Body of pancreas (tissue), 4 donors: ENCODE measurements around the gene CFAP410.

Source experiments
- CTCF ChIP-seq, 7 experiments: fragments of 450-650 bp in 4 of 7; fragments of 200-600 bp in 3 of 7; sonication (generic) in 3 of 7; IDR thresholded peaks; one replicate each; pipeline ENCODE4 v1.5.1; 2016 to 2019; ENCODE audit warnings: antibody characterized with exemption in 7 of 7
- POLR2A ChIP-seq, 3 donors: fragments of 450-650 bp; IDR thresholded peaks; one replicate each; pipeline ENCODE4 v1.6.1; 2016; ENCODE audit warnings: antibody characterized with exemption in 3 of 3, mild to moderate bottlenecking in 2 of 3

GRCh38 chr21:44288251-44289110 is 50.7 kb downstream of the CFAP410 start:
- TF ChIP-seq CTCF (IDR thresholded peaks at IDR 0.05) (no peak), POLR2A (IDR thresholded peaks at IDR 0.05) (no peak)
